Ovary (tissue), 3 donors: Measurements from ENCODE around the gene PABPN1.

Experiments used
- CTCF ChIP-seq, 3 donors: fragments of 450-650 bp in 2 of 3; fragments of 200-600 bp in 1 of 3; IDR thresholded peaks; one replicate each; pipeline versions ENCODE4 v1.5.1 to v1.8.0; 2016 to 2022; ENCODE audit warnings: antibody characterized with exemption in 3 of 3, mild to moderate bottlenecking in 1 of 3
- POLR2A ChIP-seq: fragments of 450-650 bp; IDR thresholded peaks from one replicate; pipeline ENCODE4 v1.6.1; 2017; ENCODE audit warnings: antibody characterized with exemption, mild to moderate bottlenecking, moderate library complexity
- donor health status: DM: no; HTN: no; CAD: no.

DNA sequence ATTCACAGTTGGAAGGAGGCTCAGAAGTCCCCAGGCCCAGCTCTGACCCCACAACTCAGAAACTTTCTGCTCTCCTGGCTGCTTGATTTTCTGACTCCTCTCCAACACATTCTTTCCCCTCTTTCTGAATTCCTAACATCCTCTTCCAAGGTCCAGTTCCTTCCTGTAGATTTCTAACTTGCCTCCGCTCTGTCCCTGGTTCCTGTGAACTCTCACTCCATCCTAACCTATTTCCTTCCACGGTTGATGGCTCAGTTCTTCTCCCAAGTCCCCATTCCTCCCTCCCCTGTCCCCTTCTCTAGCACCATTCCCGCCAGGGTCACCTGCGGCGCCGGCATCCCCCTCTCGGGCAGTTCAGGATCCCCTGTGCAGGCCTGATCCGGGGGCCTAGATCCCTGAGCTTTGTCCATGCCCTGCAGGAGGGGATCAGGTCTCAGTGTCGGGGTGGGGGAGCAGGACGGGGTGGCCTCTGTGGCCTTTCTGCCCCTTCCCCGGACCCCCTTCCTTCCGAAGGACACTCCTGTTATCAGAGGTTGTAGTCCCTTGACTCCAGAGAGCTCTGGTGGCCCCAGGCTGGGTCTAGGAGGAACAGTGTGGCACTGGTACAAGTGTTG lies 37.4 kb downstream of the PABPN1 start:
- TF ChIP-seq CTCF (IDR thresholded peaks at IDR 0.05) (no peak), POLR2A (no peak)
